ENCODE results near the gene CD151. TPM values are rescaled to one million over a fixed set of nuclear protein-coding genes. Genes with fewer than 3 reads are reported as not detected.

Gene CD151
- total and polyA plus RNA-seq, 2 experiments from 2014 or later = 146 to 290 TPM

DNA sequence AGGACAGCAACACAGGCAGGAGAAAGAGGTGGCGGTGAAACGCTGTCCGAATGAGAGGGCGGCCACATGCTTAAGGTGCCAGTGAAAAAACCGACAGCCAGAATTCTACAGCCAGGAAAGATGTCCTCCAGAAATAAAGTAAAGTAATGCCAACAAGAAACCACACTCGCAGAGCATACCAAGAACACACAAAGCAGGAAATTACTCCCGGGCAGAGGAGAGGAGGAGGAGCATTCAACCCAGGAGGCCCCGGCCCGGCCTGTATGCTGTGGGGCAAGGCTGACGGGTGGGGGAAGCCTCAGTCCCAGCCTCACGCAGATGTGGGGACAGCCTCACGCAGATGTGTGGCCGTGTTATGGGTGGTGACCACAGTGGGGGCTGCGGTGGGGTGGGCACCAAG is 49.8 kb downstream of the CD151 start:
- H3K36me3 ChIP-seq = peaks cover 3% of the 10 kb centered on the region
- no peak for DNase-seq (ENCODE audit: low read depth in 1 of 2, low spot score in 1 of 2)
- no peaks in the 10 kb centered on the region for H3K9me3 ChIP-seq (ENCODE audit: low read depth)
- no peak overlapping the region for H3K27ac ChIP-seq
- TF ChIP-seq, protein P1, sequence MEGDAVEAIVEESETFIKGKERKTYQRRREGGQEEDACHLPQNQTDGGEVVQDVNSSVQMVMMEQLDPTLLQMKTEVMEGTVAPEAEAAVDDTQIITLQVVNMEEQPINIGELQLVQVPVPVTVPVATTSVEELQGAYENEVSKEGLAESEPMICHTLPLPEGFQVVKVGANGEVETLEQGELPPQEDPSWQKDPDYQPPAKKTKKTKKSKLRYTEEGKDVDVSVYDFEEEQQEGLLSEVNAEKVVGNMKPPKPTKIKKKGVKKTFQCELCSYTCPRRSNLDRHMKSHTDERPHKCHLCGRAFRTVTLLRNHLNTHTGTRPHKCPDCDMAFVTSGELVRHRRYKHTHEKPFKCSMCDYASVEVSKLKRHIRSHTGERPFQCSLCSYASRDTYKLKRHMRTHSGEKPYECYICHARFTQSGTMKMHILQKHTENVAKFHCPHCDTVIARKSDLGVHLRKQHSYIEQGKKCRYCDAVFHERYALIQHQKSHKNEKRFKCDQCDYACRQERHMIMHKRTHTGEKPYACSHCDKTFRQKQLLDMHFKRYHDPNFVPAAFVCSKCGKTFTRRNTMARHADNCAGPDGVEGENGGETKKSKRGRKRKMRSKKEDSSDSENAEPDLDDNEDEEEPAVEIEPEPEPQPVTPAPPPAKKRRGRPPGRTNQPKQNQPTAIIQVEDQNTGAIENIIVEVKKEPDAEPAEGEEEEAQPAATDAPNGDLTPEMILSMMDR (IDR thresholded peaks at IDR 0.05; ENCODE audit: low read depth, low read length) = no peak
- H3K27me3 ChIP-seq = no peaks in the 10 kb centered on the region
- H3K4me3 ChIP-seq = no peak overlapping the region
- no peaks in the 10 kb centered on the region for H3K4me1 ChIP-seq (ENCODE audit: low read depth)

DNA sequence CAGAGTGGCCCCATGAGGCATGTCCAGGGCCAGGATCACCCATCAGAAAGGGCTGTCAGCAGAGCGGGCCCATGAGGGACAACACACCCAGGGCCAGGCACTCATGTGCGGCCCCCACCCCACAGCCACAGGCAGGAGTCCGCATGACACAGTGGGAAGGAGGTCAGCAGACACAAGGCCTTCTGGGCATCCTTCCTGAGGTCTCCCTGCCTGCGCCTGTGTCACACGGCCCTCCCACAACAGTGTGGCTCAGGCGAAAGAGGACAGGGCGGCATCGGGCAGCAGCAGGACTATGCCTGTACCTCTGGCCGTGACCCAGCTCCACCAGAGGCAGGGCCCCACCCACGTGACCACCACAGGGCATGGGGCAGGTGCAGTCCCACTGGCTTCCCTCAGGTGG is 50.8 kb downstream of the CD151 start:
- H3K36me3 ChIP-seq = peaks cover 3% of the 10 kb centered on the region
- H3K27ac ChIP-seq = no peak overlapping the region
- DNase-seq (ENCODE audit: low read depth in 1 of 2, low spot score in 1 of 2) = no peak
- no peaks in the 10 kb centered on the region for H3K4me1 ChIP-seq (ENCODE audit: low read depth)
- H3K4me3 ChIP-seq = no peak overlapping the region
- TF ChIP-seq, protein P1 (IDR thresholded peaks at IDR 0.05; ENCODE audit: low read depth, low read length) = no peak
- H3K9me3 ChIP-seq (ENCODE audit: low read depth) = no peaks in the 10 kb centered on the region
- H3K27me3 ChIP-seq = no peaks in the 10 kb centered on the region

DNA sequence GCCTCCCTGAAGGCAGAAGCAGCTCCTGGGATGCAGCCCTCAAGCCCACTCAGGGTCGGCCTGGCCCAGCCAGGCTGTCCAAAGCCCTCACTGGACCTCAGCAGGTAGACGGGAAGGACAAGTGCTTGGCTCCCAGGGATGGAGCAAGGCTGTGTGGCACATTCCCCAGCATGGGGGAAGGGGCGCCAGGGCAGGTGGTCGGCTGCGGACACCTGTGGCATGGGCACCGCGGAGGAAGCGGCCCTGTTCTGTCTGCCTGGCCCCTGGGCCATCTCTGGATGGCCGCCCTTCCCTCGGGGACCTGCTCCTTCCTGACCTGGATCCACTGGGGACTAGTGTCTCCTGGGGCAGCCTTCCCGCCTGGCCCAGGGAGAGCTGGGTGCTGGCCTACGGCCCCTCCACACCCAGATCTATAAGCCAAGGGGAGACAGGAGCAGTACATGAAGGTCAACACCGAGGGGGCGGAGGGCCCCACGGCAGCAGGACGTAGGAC is 51.9 kb downstream of the CD151 start:
- H3K4me1 ChIP-seq (ENCODE audit: low read depth) = no peaks in the 10 kb centered on the region
- no peaks in the 10 kb centered on the region for H3K9me3 ChIP-seq (ENCODE audit: low read depth)
- no peak overlapping the region for H3K27ac ChIP-seq
- H3K27me3 ChIP-seq = no peaks in the 10 kb centered on the region
- H3K4me3 ChIP-seq = no peak overlapping the region
- TF ChIP-seq, protein P1 (IDR thresholded peaks at IDR 0.05; ENCODE audit: low read depth, low read length) = no peak
- no peak for DNase-seq (ENCODE audit: low read depth in 1 of 2, low spot score in 1 of 2)
- H3K36me3 ChIP-seq = peaks cover 3% of the 10 kb centered on the region

DNA sequence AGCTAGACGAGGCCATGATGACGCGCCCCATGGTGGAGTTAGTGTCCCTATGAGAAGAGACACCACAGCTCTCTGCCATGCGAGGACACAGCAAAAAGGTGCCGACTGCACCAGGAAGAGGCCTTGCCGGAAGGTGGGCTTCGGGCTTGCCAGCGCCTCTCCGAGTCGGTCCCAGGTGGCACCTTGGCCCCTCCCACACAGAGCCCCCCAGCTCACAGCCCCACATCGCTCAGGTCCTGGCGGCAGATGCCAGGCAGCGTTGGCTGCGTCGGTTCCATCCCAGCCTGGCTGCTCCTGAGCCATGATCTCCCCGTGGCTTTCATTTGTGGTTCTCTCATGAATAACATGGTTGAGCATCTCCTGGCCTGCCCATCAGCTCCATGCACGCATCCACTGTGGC is 53.8 kb downstream of the CD151 start:
- no peak overlapping the region for H3K27ac ChIP-seq
- DNase-seq (ENCODE audit: low read depth in 1 of 2, low spot score in 1 of 2) = no peak
- H3K4me3 ChIP-seq = no peak overlapping the region
- no peaks in the 10 kb centered on the region for H3K27me3 ChIP-seq
- TF ChIP-seq, protein P1 (IDR thresholded peaks at IDR 0.05; ENCODE audit: low read depth, low read length) = no peak
- H3K9me3 ChIP-seq (ENCODE audit: low read depth) = no peaks in the 10 kb centered on the region
- no peaks in the 10 kb centered on the region for H3K4me1 ChIP-seq (ENCODE audit: low read depth)
- H3K36me3 ChIP-seq = no peaks in the 10 kb centered on the region

DNA sequence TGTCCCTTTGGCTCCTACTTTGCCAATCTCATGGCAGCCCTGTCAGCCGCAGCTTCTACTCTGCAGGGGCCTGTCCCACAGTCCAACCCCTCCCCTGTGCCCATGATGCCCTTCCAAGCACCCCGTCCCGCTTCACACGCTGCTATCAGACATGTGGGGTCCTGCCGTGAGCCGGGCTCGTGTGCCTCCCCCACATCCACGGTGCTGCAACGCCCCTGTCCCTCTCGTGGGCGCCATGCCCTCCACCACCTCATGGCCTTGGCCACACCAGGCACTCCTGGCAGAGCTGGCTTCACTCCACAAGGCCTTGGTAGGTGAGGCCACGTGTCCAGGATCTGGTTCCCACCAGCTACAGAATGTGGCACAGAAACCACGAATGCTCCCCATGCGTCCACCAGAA is 54.8 kb downstream of the CD151 start:
- TF ChIP-seq, protein P1 (IDR thresholded peaks at IDR 0.05; ENCODE audit: low read depth, low read length) = no peak
- no peak for DNase-seq (ENCODE audit: low read depth in 1 of 2, low spot score in 1 of 2)
- H3K4me3 ChIP-seq = no peak overlapping the region
- no peaks in the 10 kb centered on the region for H3K27me3 ChIP-seq
- no peak overlapping the region for H3K27ac ChIP-seq
- H3K36me3 ChIP-seq = no peaks in the 10 kb centered on the region
- no peaks in the 10 kb centered on the region for H3K4me1 ChIP-seq (ENCODE audit: low read depth)
- H3K9me3 ChIP-seq (ENCODE audit: low read depth) = no peaks in the 10 kb centered on the region

Other genes starting within 250 kb of the CD151 start
- 17.7 and 24.7 TPM in 2 replicates for gene IRF7, start 217.0 kb upstream of the CD151 start, total RNA-seq
- 13.0 and 17.0 TPM in 2 replicates for gene IRF7, start 217.0 kb upstream of the CD151 start, polyA plus RNA-seq
- gene CDHR5, start 208.0 kb upstream of the CD151 start, total RNA-seq = 0.18 TPM in 1 of 2 replicates, not detected in the other
- gene CDHR5, start 208.0 kb upstream of the CD151 start, polyA plus RNA-seq = 0.27 and 0.60 TPM in 2 replicates
- gene SCT, start 205.8 kb upstream of the CD151 start, total RNA-seq = 4.3 and 4.4 TPM in 2 replicates
- gene SCT, start 205.8 kb upstream of the CD151 start, polyA plus RNA-seq = 8.9 and 18.8 TPM in 2 replicates
- 0.60 and 1.2 TPM in 2 replicates for gene DRD4, start 195.7 kb upstream of the CD151 start, total RNA-seq
- 0.75 and 2.2 TPM in 2 replicates for gene DRD4, start 195.7 kb upstream of the CD151 start, polyA plus RNA-seq
- 80.0 and 90.0 TPM in 2 replicates for gene DEAF1, start 137.7 kb upstream of the CD151 start, total RNA-seq
- gene DEAF1, start 137.7 kb upstream of the CD151 start, polyA plus RNA-seq = 88.6 and 124 TPM in 2 replicates
- gene TMEM80, start 137.1 kb upstream of the CD151 start, total RNA-seq = 53.4 and 70.5 TPM in 2 replicates
- 72.3 and 93.5 TPM in 2 replicates for gene TMEM80, start 137.1 kb upstream of the CD151 start, polyA plus RNA-seq
- gene EPS8L2, start 126.7 kb upstream of the CD151 start, total RNA-seq = 18.9 and 22.6 TPM in 2 replicates
- 25.7 and 27.4 TPM in 2 replicates for gene EPS8L2, start 126.7 kb upstream of the CD151 start, polyA plus RNA-seq
- 144 and 158 TPM in 2 replicates for gene TALDO1, start 85.5 kb upstream of the CD151 start, total RNA-seq
- gene TALDO1, start 85.5 kb upstream of the CD151 start, polyA plus RNA-seq = 163 and 174 TPM in 2 replicates
- gene GATD1, start 55.5 kb upstream of the CD151 start, total RNA-seq = 62.2 and 64.1 TPM in 2 replicates
- gene GATD1, start 55.5 kb upstream of the CD151 start, polyA plus RNA-seq = 27.9 and 60.4 TPM in 2 replicates
- gene CEND1, start 42.9 kb upstream of the CD151 start, total RNA-seq = 1.6 and 7.6 TPM in 2 replicates
- gene CEND1, start 42.9 kb upstream of the CD151 start, polyA plus RNA-seq = 1.7 and 8.2 TPM in 2 replicates
- 17.6 and 34.7 TPM in 2 replicates for gene SLC25A22, start 34.7 kb upstream of the CD151 start, total RNA-seq
- gene SLC25A22, start 34.7 kb upstream of the CD151 start, polyA plus RNA-seq = 18.9 and 21.2 TPM in 2 replicates
- 24.0 and 36.8 TPM in 2 replicates for gene PIDD1, start 27.7 kb upstream of the CD151 start, total RNA-seq
- 33.4 and 40.2 TPM in 2 replicates for gene PIDD1, start 27.7 kb upstream of the CD151 start, polyA plus RNA-seq
- gene RPLP2, start 23.0 kb upstream of the CD151 start, total RNA-seq = 523 and 1,109 TPM in 2 replicates
- gene RPLP2, start 23.0 kb upstream of the CD151 start, polyA plus RNA-seq = 496 and 502 TPM in 2 replicates
- 59.9 and 99.9 TPM in 2 replicates for gene PNPLA2, start 14.0 kb upstream of the CD151 start, total RNA-seq
- gene PNPLA2, start 14.0 kb upstream of the CD151 start, polyA plus RNA-seq = 81.6 and 91.1 TPM in 2 replicates
- gene CRACR2B, start 5.0 kb upstream of the CD151 start, total RNA-seq = 43.9 and 91.0 TPM in 2 replicates
- 84.5 and 113 TPM in 2 replicates for gene CRACR2B, start 5.0 kb upstream of the CD151 start, polyA plus RNA-seq
- gene POLR2L, start 9.6 kb downstream of the CD151 start, total RNA-seq = 67.3 and 152 TPM in 2 replicates
- gene POLR2L, start 9.6 kb downstream of the CD151 start, polyA plus RNA-seq = 317 and 482 TPM in 2 replicates
- 85.3 and 140 TPM in 2 replicates for gene TSPAN4, start 9.9 kb downstream of the CD151 start, total RNA-seq
- gene TSPAN4, start 9.9 kb downstream of the CD151 start, polyA plus RNA-seq = 79.1 and 125 TPM in 2 replicates
- gene CHID1, start 77.9 kb downstream of the CD151 start, total RNA-seq = 58.1 and 67.7 TPM in 2 replicates
- 145 and 187 TPM in 2 replicates for gene CHID1, start 77.9 kb downstream of the CD151 start, polyA plus RNA-seq
- gene AP2A2, start 92.9 kb downstream of the CD151 start, total RNA-seq = 54.7 and 77.6 TPM in 2 replicates
- gene AP2A2, start 92.9 kb downstream of the CD151 start, polyA plus RNA-seq = 47.6 and 67.6 TPM in 2 replicates
- gene MUC6, start 203.8 kb downstream of the CD151 start, total RNA-seq = not detected in 2 replicates
- not detected in 2 replicates for gene MUC6, start 203.8 kb downstream of the CD151 start, polyA plus RNA-seq
- 0.03 TPM in 1 of 2 replicates, not detected in the other for gene MUC2, start 241.9 kb downstream of the CD151 start, total RNA-seq
- gene MUC2, start 241.9 kb downstream of the CD151 start, polyA plus RNA-seq = not detected in 2 replicates